Measurements from ENCODE around the gene SERPINB3. TPM values are rescaled to one million over a fixed set of nuclear protein-coding genes. Genes with fewer than 3 reads are reported as not detected.

SERPINB3 gene
- total RNA-seq, 2 experiments from 2014 or later, result not detected

DNA sequence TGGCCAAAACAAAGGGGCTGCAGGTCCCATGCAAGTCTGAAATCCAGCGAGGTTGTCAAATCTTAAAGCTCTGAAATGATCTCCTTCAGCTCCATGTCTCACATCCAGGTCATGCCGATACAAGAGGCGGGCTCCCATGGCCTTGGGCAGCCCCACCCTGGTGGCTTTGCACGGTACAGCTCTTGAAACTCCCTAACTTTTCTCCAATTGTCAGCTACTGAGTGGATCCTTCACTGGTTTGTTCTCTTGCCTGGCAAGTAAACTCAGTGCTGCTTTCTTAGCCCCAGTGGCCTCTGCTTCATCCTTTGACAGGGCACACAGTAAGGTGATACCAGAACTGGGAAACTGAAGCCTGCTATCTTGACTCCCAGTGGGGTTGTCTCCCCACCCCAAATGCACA is 48.3 kb downstream of the SERPINB3 start:
- DNase-seq, result no peak
- Mint-ChIP-seq H3K36me3 (ENCODE audit: low read depth) (no peaks in the 10 kb centered on the region), H3K27me3 (peaks cover 6% of the 10 kb centered on the region), H3K27ac (no peak overlapping the region), H3K4me1 (ENCODE audit: low read depth) (no peaks in the 10 kb centered on the region), H3K4me3 (no peak overlapping the region), H3K9me3 (no peaks in the 10 kb centered on the region)
- TF ChIP-seq, protein P1, sequence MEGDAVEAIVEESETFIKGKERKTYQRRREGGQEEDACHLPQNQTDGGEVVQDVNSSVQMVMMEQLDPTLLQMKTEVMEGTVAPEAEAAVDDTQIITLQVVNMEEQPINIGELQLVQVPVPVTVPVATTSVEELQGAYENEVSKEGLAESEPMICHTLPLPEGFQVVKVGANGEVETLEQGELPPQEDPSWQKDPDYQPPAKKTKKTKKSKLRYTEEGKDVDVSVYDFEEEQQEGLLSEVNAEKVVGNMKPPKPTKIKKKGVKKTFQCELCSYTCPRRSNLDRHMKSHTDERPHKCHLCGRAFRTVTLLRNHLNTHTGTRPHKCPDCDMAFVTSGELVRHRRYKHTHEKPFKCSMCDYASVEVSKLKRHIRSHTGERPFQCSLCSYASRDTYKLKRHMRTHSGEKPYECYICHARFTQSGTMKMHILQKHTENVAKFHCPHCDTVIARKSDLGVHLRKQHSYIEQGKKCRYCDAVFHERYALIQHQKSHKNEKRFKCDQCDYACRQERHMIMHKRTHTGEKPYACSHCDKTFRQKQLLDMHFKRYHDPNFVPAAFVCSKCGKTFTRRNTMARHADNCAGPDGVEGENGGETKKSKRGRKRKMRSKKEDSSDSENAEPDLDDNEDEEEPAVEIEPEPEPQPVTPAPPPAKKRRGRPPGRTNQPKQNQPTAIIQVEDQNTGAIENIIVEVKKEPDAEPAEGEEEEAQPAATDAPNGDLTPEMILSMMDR (IDR thresholded peaks at IDR 0.05), result no peak
- ChIA-PET POLR2A (no interaction called here), CTCF (no interaction called here)
- intact Hi-C loops (cut with micrococcal nuclease), result no loop called here
- no peak for ATAC-seq

DNA sequence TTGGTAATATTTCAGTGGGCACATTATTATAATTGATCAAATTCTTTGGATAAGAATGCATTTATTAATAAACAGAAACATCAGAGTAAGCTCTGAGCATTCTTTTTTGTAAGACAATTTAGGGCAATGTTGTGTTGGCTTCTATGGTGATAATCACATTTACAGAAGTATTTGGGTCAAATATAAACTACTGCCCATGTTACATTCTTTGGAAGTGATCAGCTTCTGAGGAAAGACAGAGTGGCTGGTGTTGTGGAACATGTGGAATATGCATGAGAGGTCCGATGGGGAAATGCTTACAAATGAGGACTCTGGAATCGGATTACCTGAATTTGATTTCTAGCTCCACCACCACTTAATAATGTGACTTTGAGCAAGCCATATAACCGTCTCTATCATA is 55.2 kb downstream of the SERPINB3 start:
- ATAC-seq, result no peak
- DNase-seq, result no peak
- TF ChIP-seq, protein P1 (IDR thresholded peaks at IDR 0.05), result no peak
- POLR2A ChIA-PET, result no interaction called here
- H3K9me3 Mint-ChIP-seq, result no peaks in the 10 kb centered on the region
- H3K27me3 Mint-ChIP-seq, result peaks cover 12% of the 10 kb centered on the region
- no peak overlapping the region for H3K4me3 Mint-ChIP-seq
- CTCF ChIA-PET, result interaction anchor here (1.1 kb wide), 1 partner anchor 221 kb away, joined by 3 read pairs; no protein-coding TSS in a partner anchor
- intact Hi-C loops (cut with micrococcal nuclease), result no loop called here
- no peaks in the 10 kb centered on the region for H3K4me1 Mint-ChIP-seq (ENCODE audit: low read depth)
- H3K27ac Mint-ChIP-seq, result no peak overlapping the region
- no peaks in the 10 kb centered on the region for H3K36me3 Mint-ChIP-seq (ENCODE audit: low read depth)

Other genes with a start within 250 kb of the SERPINB3 start
- 10 to 100 TPM; 34.8 to 35.9 TPM for gene VPS4B, start 239.4 kb downstream of the SERPINB3 start, total RNA-seq
- gene SERPINB5, start 184.9 kb downstream of the SERPINB3 start, total RNA-seq, result not detected
- gene SERPINB12, start 119.5 kb downstream of the SERPINB3 start, total RNA-seq, result not detected
- gene SERPINB13, start 74.5 kb downstream of the SERPINB3 start, total RNA-seq, result not detected
- not detected for gene SERPINB4, start 17.6 kb downstream of the SERPINB3 start, total RNA-seq
- gene SERPINB11, start 41.1 kb upstream of the SERPINB3 start, total RNA-seq, result not detected
- gene SERPINB7, start 113.5 kb upstream of the SERPINB3 start, total RNA-seq, result not detected
- not detected for gene SERPINB2, start 225.8 kb upstream of the SERPINB3 start, total RNA-seq
- not detected for gene SERPINB10, start 246.1 kb upstream of the SERPINB3 start, total RNA-seq